GM23248 (cell line): ENCODE measurements around the gene DLG2. TPM values are rescaled to one million over a fixed set of nuclear protein-coding genes. Genes with fewer than 3 reads are reported as not detected.

Experiments
- DNase-seq: peaks from one replicate; pipeline ENCODE4 v3.0.0-alpha.2; 2015
- H2AFZ ChIP-seq: fragments of 200-600 bp; sonication (generic); 2 replicates; pipeline ENCODE4 v1.6.1; 2016; ENCODE audit warnings: antibody characterized with exemption
- H3F3A ChIP-seq: fragments of 200-600 bp; sonication (generic); 2 replicates; pipeline ENCODE4 v1.6.1; 2016; ENCODE audit warnings: mild to moderate bottlenecking, antibody characterized with exemption, mixed run types; ENCODE audit not compliant: insufficient read depth
- H3K27ac ChIP-seq: fragments of 200-600 bp; sonication (generic); 2 replicates; pipeline ENCODE4 v1.5.1; 2016; ENCODE audit warnings: mild to moderate bottlenecking
- H3K27me3 ChIP-seq: fragments of 200-600 bp; sonication (generic); replicated peaks from 2 replicates; pipeline ENCODE4 v1.6.1; 2016; ENCODE audit warnings: mild to moderate bottlenecking; ENCODE audit not compliant: insufficient read depth
- H3K36me3 ChIP-seq: fragments of 200-600 bp; sonication (generic); 2 replicates; pipeline ENCODE4 v1.6.1; 2016; ENCODE audit warnings: low read depth, mild to moderate bottlenecking
- H3K4me1 ChIP-seq: fragments of 200-600 bp; sonication (generic); 2 replicates; pipeline ENCODE4 v1.6.1; 2016; ENCODE audit warnings: mild to moderate bottlenecking; ENCODE audit not compliant: insufficient read depth
- H3K4me2 ChIP-seq: fragments of 200-600 bp; sonication (generic); one replicate; pipeline ENCODE4 v1.6.1; 2016; ENCODE audit warnings: mild to moderate bottlenecking; ENCODE audit not compliant: unreplicated experiment
- H3K4me3 ChIP-seq: fragments of 200-600 bp; sonication (generic); 2 replicates; pipeline ENCODE4 v1.5.1; 2016; ENCODE audit warnings: mild to moderate bottlenecking
- H3K79me2 ChIP-seq: fragments of 200-600 bp; sonication (generic); 2 replicates; pipeline ENCODE4 v1.6.1; 2016; ENCODE audit warnings: mild to moderate bottlenecking; ENCODE audit not compliant: insufficient read depth
- H3K9ac ChIP-seq: fragments of 200-600 bp; sonication (generic); 2 replicates; pipeline ENCODE4 v1.6.1; 2016; ENCODE audit warnings: mild to moderate bottlenecking
- H3K9me2 ChIP-seq: fragments of 200-600 bp; sonication (generic); 2 replicates; pipeline ENCODE4 v1.6.1; 2016; ENCODE audit warnings: mixed run types, mild to moderate bottlenecking, moderate library complexity; ENCODE audit not compliant: insufficient read depth
- H3K9me3 ChIP-seq: fragments of 200-600 bp; sonication (generic); one replicate; pipeline ENCODE4 v1.6.1; 2017; ENCODE audit warnings: low read depth
- H4K20me1 ChIP-seq: fragments of 200-600 bp; sonication (generic); 2 replicates; pipeline ENCODE4 v1.6.0; 2016; ENCODE audit not compliant: insufficient read depth
- EZH2 ChIP-seq: fragments of 200-600 bp; sonication (generic); IDR thresholded peaks from 2 replicates; pipeline ENCODE4 v1.6.1; 2018; ENCODE audit warnings: antibody characterized with exemption, mild to moderate bottlenecking; ENCODE audit not compliant: insufficient read depth, poor library complexity, severe bottlenecking
- EZH2phosphoT487 ChIP-seq: fragments of 200-600 bp; sonication (generic); IDR thresholded peaks from 2 replicates; pipeline ENCODE4 v1.6.1; 2018; ENCODE audit warnings: antibody characterized with exemption, moderate library complexity, mild to moderate bottlenecking, low read depth; ENCODE audit not compliant: insufficient read depth
- WGBS, 2 experiments: methylation state at CpG; one replicate each; pipeline ENCODE4 v1.1.6; 2015 to 2017; ENCODE audit warnings: low lambda C conversion rate in 2 of 2, low coverage in 1 of 2; ENCODE audit errors: missing lambda C conversion rate in 2 of 2; 5-methylcytosine and 5-hydroxymethylcytosine counted together
- in situ Hi-C: fragments of 300-500 bp; cut with MboI; formaldehyde crosslinking; loops from 2 replicates; pipeline ENCODE4 v1.15.0; 2020
- polyA plus RNA-seq: library from polyadenylated mRNA; unstranded; fragments of >200 nt; fragmentation: Nextera tagmentation; extraction: Ambion mirVana; gene quantifications from 2 replicates; pipeline ENCODE4 v1.2.1, GENCODE V29; 2016
- total RNA-seq: library from RNA; depleted of rRNA; stranded (reverse); fragments of >200 nt; shearing (Covaris generic); gene quantifications from 2 replicates; pipeline ENCODE4 v1.2.3, GENCODE V29; 2014

The DLG2 gene
- total and polyA plus RNA-seq, 2 experiments from 2014 or later = 1.1 to 1.7 TPM

GRCh38 chr11:84396521-84396920, 1230.6 kb downstream of the DLG2 start:
- Histone ChIP-seq H3K9me3 (no peaks in the 10 kb centered on the region), H3F3A (no peaks in the 10 kb centered on the region), H3K4me3 (no peak overlapping the region), H3K9ac (no peak overlapping the region), H3K36me3 (no peaks in the 10 kb centered on the region), H3K27ac (no peak overlapping the region), H4K20me1 (no peaks in the 10 kb centered on the region), H3K4me2 (no peak overlapping the region), H3K4me1 (0 out of 2 replicates have a peak, but pooled peaks cover 4% of the 10 kb centered on the region), H3K9me2 (no peaks in the 10 kb centered on the region), H2AFZ (0 out of 2 replicates have a peak overlapping the region, but pooled peaks have one; percentile 8), H3K79me2 (no peaks in the 10 kb centered on the region), H3K27me3 (no peaks in the 10 kb centered on the region)
- TF ChIP-seq EZH2phosphoT487 (no peak), EZH2 (no peak)
- 89 to 98% methylated on average over 3 of the region's 3 CpGs for WGBS, 2 experiments
- in situ Hi-C loops = no loop called here
- peak; percentile 60 for DNase-seq

- no peaks in the 10 kb centered on the region for H3K9me2 ChIP-seq
- H3K27me3 ChIP-seq = no peaks in the 10 kb centered on the region
- no peak overlapping the region for H3K4me2 ChIP-seq
- no peak for TF ChIP-seq EZH2phosphoT487
- TF ChIP-seq EZH2 = no peak
- 86 to 88% methylated on average over 6 of the region's 6 CpGs for whole genome bisulfite sequencing, 2 experiments
- in situ Hi-C loops = no loop called here
- H3K4me3 ChIP-seq = no peak overlapping the region
- H3K36me3 ChIP-seq = no peaks in the 10 kb centered on the region
- no peak overlapping the region for H3K9ac ChIP-seq
- no peaks in the 10 kb centered on the region for H3F3A ChIP-seq
- no peaks in the 10 kb centered on the region for H3K9me3 ChIP-seq
- H3K27ac ChIP-seq = no peak overlapping the region
- H3K4me1 ChIP-seq = no peaks in the 10 kb centered on the region
- no peak overlapping the region for H2AFZ ChIP-seq
- H3K79me2 ChIP-seq = no peaks in the 10 kb centered on the region
- DNase-seq = no peak
- no peaks in the 10 kb centered on the region for H4K20me1 ChIP-seq
Measured at GRCh38 chr11:84390441-84391078, 1236.6 kb downstream of the DLG2 start.

- in situ Hi-C loops = loop anchor here (5.0 kb wide), 1 partner anchor 138 kb away; no protein-coding TSS in a partner anchor
Measured at GRCh38 chr11:84389696-84390095, 1237.4 kb downstream of the DLG2 start.

GRCh38 chr11:84384731-84385130, 1242.4 kb downstream of the DLG2 start:
- peak; percentile 63 for DNase-seq
- Histone ChIP-seq H3K9me2 (no peaks in the 10 kb centered on the region), H3K4me2 (no peak overlapping the region), H3K27ac (no peak overlapping the region), H3K9me3 (no peaks in the 10 kb centered on the region), H3K9ac (no peak overlapping the region), H3K4me3 (no peak overlapping the region), H2AFZ (no peak overlapping the region), H3F3A (no peaks in the 10 kb centered on the region), H3K4me1 (no peaks in the 10 kb centered on the region), H3K79me2 (no peaks in the 10 kb centered on the region), H3K27me3 (no peaks in the 10 kb centered on the region), H4K20me1 (no peaks in the 10 kb centered on the region), H3K36me3 (no peaks in the 10 kb centered on the region)
- TF ChIP-seq EZH2 = no peak
- in situ Hi-C loops = loop anchor here (5.0 kb wide), 1 partner anchor 143 kb away; no protein-coding TSS in a partner anchor

More at GRCh38 chr11:84389696-84390095, 1237.4 kb downstream of the DLG2 start:
- Histone ChIP-seq H4K20me1 (no peaks in the 10 kb centered on the region), H3K79me2 (no peaks in the 10 kb centered on the region), H3K9me2 (no peaks in the 10 kb centered on the region), H2AFZ (no peak overlapping the region), H3K27ac (no peak overlapping the region), H3K4me1 (no peaks in the 10 kb centered on the region), H3K27me3 (no peaks in the 10 kb centered on the region), H3K9ac (no peak overlapping the region), H3F3A (no peaks in the 10 kb centered on the region), H3K36me3 (no peaks in the 10 kb centered on the region), H3K9me3 (no peaks in the 10 kb centered on the region), H3K4me2 (no peak overlapping the region), H3K4me3 (no peak overlapping the region)
- DNase-seq = no peak
- TF ChIP-seq EZH2 (no peak), EZH2phosphoT487 (no peak)

- Histone ChIP-seq H3K36me3 (no peaks in the 10 kb centered on the region), H3K9ac (no peak overlapping the region), H3K27ac (no peak overlapping the region), H3F3A (no peaks in the 10 kb centered on the region), H3K4me3 (no peak overlapping the region), H3K79me2 (no peaks in the 10 kb centered on the region), H3K9me2 (no peaks in the 10 kb centered on the region), H3K9me3 (no peaks in the 10 kb centered on the region), H3K4me2 (no peak overlapping the region), H3K27me3 (no peaks in the 10 kb centered on the region), H4K20me1 (no peaks in the 10 kb centered on the region), H3K4me1 (no peaks in the 10 kb centered on the region), H2AFZ (no peak overlapping the region)
- 85 to 97% methylated on average over 2 of the region's 2 CpGs for WGBS, 2 experiments
- in situ Hi-C loops = no loop called here
- no peak for TF ChIP-seq EZH2phosphoT487
- TF ChIP-seq EZH2 = no peak
- DNase-seq = no peak
Measured at GRCh38 chr11:84383576-84383975, 1243.6 kb downstream of the DLG2 start.
